ENCODE data around the gene PELI1.
"Not testable (repeated sequence)": the region's sequence is repeated elsewhere in the genome, so short reads cannot be mapped to it uniquely, and the experiment has no call there.

Gene PELI1

GRCh38 chr2:64081046-64081445 lies 63.2 kb downstream of the PELI1 start:
- Histone ChIP-seq H3K4me2 (no peak overlapping the region), H3K36me3 (no peaks in the 10 kb centered on the region), H3K4me1 (peaks cover 0 to 47% (median 8%) of the 10 kb centered on the region in 10 experiments; a peak in 10 of 20 replicates), H3K9ac (no peak overlapping the region), H3K4me3 (no peak overlapping the region), H4K20me1 (peaks cover 0 to 2% (median 0%) of the 10 kb centered on the region in 11 experiments; a peak in 1 of 22 replicates), H3K27me3 (no peaks in the 10 kb centered on the region), H3K9me3 (replicated peaks in 1 of 11) (no peaks in the 10 kb centered on the region), H3K27ac (no peak overlapping the region)
- no peak for TF ChIP-seq Cebpa-rat (IDR thresholded peaks at IDR 0.05)

DNA sequence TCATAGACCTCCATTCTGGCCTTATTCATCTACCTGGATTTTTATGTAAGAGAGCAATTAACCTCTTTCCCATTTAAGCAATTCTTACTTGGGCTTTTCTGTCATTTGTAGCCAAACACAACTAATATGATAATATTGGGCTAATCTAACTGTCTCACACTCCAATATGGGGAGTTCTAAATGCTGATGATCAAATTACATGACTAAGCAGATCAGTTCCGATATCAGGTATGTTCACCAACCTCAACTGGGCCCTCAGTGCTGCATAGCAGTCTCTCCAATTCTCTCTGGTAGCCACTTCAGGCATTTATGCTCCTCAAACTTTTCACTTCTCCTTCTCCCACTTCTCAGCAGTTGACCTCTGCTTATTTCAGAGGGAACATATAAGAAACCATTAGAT lies 64.0 kb downstream of the PELI1 start:
- H3K4me2 ChIP-seq = no peak overlapping the region
- no peak overlapping the region for H3K27ac ChIP-seq
- H3K9ac ChIP-seq = no peak overlapping the region
- no peaks in the 10 kb centered on the region for H3K27me3 ChIP-seq
- no peaks in the 10 kb centered on the region for H4K20me1 ChIP-seq
- H3K36me3 ChIP-seq = no peaks in the 10 kb centered on the region
- no peak for TF ChIP-seq Cebpa-rat (IDR thresholded peaks at IDR 0.05)
- H3K9me3 ChIP-seq (replicated peaks in 1 of 11) = no peaks in the 10 kb centered on the region
- peaks cover 0 to 40% (median 8%) of the 10 kb centered on the region in 10 experiments; a peak in 10 of 20 replicates for H3K4me1 ChIP-seq
- H3K4me3 ChIP-seq = no peak overlapping the region

GRCh38 chr2:64079688-64080087 lies 64.5 kb downstream of the PELI1 start:
- H3K9ac ChIP-seq; H3K9me3 ChIP-seq (replicated peaks in 1 of 11); H3K27ac ChIP-seq; H3K4me3 ChIP-seq; H3K4me2 ChIP-seq; H4K20me1 ChIP-seq; H3K27me3 ChIP-seq; H3K36me3 ChIP-seq: not testable (repeated sequence)
- H3K4me1 ChIP-seq = peaks cover 0 to 37% (median 8%) of the 10 kb centered on the region in 10 experiments; a peak in 10 of 20 replicates

- not testable (repeated sequence) for H3K9ac ChIP-seq; H3K27me3 ChIP-seq; H3K27ac ChIP-seq; H3K4me3 ChIP-seq; H3K36me3 ChIP-seq; H3K4me2 ChIP-seq; H3K9me3 ChIP-seq (replicated peaks in 1 of 11); H4K20me1 ChIP-seq; H3K4me1 ChIP-seq
These were observed 67.4 kb downstream of the PELI1 start for GRCh38 chr2:64076828-64077227.

- H3K36me3 ChIP-seq; H3K9ac ChIP-seq; H3K27ac ChIP-seq; H3K4me1 ChIP-seq; H3K9me3 ChIP-seq (replicated peaks in 1 of 11); H3K27me3 ChIP-seq; H3K4me2 ChIP-seq; H4K20me1 ChIP-seq; H3K4me3 ChIP-seq: not testable (repeated sequence)
These were observed 69.6 kb downstream of the PELI1 start for GRCh38 chr2:64074616-64075015.

- H4K20me1 ChIP-seq = no peaks in the 10 kb centered on the region
- H3K27me3 ChIP-seq = no peaks in the 10 kb centered on the region
- no peaks in the 10 kb centered on the region for H3K9me3 ChIP-seq (replicated peaks in 1 of 11)
- H3K4me2 ChIP-seq = no peak overlapping the region
- no peak for TF ChIP-seq Cebpa-rat (IDR thresholded peaks at IDR 0.05)
- no peak overlapping the region for H3K4me3 ChIP-seq
- no peaks in the 10 kb centered on the region for H3K36me3 ChIP-seq
- H3K27ac ChIP-seq = no peak overlapping the region
- peaks cover 0 to 6% (median 0%) of the 10 kb centered on the region in 10 experiments; a peak in 2 of 20 replicates for H3K4me1 ChIP-seq
- no peak overlapping the region for H3K9ac ChIP-seq
These were observed 76.9 kb downstream of the PELI1 start for GRCh38 chr2:64067326-64067725.

- no peak for TF ChIP-seq Cebpa-rat (IDR thresholded peaks at IDR 0.05)
- H3K9me3 ChIP-seq (replicated peaks in 1 of 11) = no peaks in the 10 kb centered on the region
- no peak overlapping the region for H3K4me3 ChIP-seq
- H3K9ac ChIP-seq = no peak overlapping the region
- no peak overlapping the region for H3K27ac ChIP-seq
- no peak overlapping the region for H3K4me2 ChIP-seq
- peaks cover 0 to 6% (median 0%) of the 10 kb centered on the region in 10 experiments; a peak in 2 of 20 replicates for H3K4me1 ChIP-seq
- no peaks in the 10 kb centered on the region for H4K20me1 ChIP-seq
- H3K36me3 ChIP-seq = no peaks in the 10 kb centered on the region
- no peaks in the 10 kb centered on the region for H3K27me3 ChIP-seq
These were observed 78.7 kb downstream of the PELI1 start for GRCh38 chr2:64065516-64065915.

DNA sequence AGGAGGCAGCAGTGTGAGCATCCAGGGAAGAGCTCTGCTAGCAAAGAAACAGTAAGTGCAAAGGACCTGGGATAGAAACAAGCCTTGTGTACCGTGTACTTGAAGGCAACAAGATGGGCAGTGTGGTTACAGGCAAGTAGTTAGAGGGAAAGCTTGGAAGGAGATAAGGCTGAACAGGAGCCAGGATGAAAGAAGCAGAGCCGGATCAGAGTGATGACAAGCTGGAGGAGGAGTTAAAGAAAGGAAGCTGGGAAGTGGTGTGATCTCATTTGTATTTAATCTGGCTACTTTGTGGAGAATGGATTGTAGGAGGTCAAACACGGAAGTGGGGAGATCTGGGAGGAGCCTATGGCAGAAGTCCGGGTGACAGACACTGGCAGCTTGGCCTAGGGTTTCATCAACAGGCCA lies 80.3 kb downstream of the PELI1 start:
- Histone ChIP-seq H3K4me1 (peaks cover 0 to 6% (median 0%) of the 10 kb centered on the region in 10 experiments; a peak in 2 of 20 replicates), H4K20me1 (no peaks in the 10 kb centered on the region), H3K27ac (no peak overlapping the region), H3K36me3 (no peaks in the 10 kb centered on the region), H3K9ac (no peak overlapping the region), H3K27me3 (no peaks in the 10 kb centered on the region), H3K4me3 (no peak overlapping the region), H3K9me3 (replicated peaks in 1 of 11) (no peaks in the 10 kb centered on the region), H3K4me2 (no peak overlapping the region)
- no peak for TF ChIP-seq Cebpa-rat (IDR thresholded peaks at IDR 0.05)

- Histone ChIP-seq H3K4me1 (peaks cover 0 to 6% (median 0%) of the 10 kb centered on the region in 10 experiments; a peak in 2 of 20 replicates), H3K4me3 (no peak overlapping the region), H4K20me1 (no peaks in the 10 kb centered on the region), H3K9ac (no peak overlapping the region), H3K27me3 (no peaks in the 10 kb centered on the region), H3K27ac (no peak overlapping the region), H3K36me3 (no peaks in the 10 kb centered on the region), H3K4me2 (no peak overlapping the region), H3K9me3 (replicated peaks in 1 of 11) (no peaks in the 10 kb centered on the region)
- TF ChIP-seq Cebpa-rat (IDR thresholded peaks at IDR 0.05) = no peak
These were observed 80.8 kb downstream of the PELI1 start for GRCh38 chr2:64063454-64063853.

DNA sequence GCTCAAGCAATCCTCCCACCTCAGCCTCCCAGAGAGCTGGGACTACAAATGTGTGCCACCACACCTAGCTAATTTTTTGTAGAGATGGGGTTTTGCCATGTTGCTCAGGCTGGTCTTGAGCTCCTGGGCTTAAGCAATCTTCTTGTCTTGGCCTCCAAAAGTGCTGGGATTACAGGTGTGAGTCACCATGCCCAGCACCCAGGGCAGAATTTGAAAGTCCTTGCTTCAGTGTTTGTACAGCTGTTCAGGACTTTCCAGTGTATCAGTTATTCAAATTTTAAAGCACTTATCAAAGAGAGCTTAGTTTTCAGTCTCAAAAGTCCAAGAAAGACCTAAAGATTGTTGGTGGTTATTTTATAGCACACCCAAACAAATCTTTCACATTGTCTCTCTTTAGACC lies 81.4 kb downstream of the PELI1 start:
- no peak overlapping the region for H3K9ac ChIP-seq
- H3K27ac ChIP-seq = no peak overlapping the region
- H3K27me3 ChIP-seq = no peaks in the 10 kb centered on the region
- no peaks in the 10 kb centered on the region for H3K36me3 ChIP-seq
- no peak for TF ChIP-seq Cebpa-rat (IDR thresholded peaks at IDR 0.05)
- peaks cover 0 to 6% (median 0%) of the 10 kb centered on the region in 10 experiments; a peak in 2 of 20 replicates for H3K4me1 ChIP-seq
- H4K20me1 ChIP-seq = no peaks in the 10 kb centered on the region
- no peak overlapping the region for H3K4me3 ChIP-seq
- no peaks in the 10 kb centered on the region for H3K9me3 ChIP-seq (replicated peaks in 1 of 11)
- no peak overlapping the region for H3K4me2 ChIP-seq

DNA sequence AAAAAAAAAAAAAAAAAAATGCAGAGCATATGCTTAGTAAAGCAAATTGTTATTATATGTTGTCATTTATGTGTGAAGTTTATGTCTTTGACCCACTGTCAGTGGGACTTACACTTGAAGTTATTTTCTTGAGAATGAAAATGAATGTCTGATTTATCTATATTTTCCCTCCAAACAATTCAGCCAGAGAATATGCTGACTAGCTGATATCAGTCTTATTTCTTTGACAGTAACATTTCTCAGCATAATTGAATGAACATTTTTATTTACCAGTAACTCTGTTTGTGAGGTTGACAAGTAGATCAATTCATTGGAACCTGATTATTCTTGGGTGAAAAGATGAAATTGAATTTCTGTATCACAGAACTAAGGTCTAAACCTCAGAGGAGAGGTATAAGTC lies 85.0 kb downstream of the PELI1 start:
- H3K27ac ChIP-seq = no peak overlapping the region
- H3K4me1 ChIP-seq = no peaks in the 10 kb centered on the region
- no peak overlapping the region for H3K4me3 ChIP-seq
- TF ChIP-seq Cebpa-rat (IDR thresholded peaks at IDR 0.05) = no peak
- H3K27me3 ChIP-seq = no peaks in the 10 kb centered on the region
- no peaks in the 10 kb centered on the region for H3K36me3 ChIP-seq
- H3K4me2 ChIP-seq = no peak overlapping the region
- H3K9ac ChIP-seq = no peak overlapping the region
- H3K9me3 ChIP-seq (replicated peaks in 1 of 11) = no peaks in the 10 kb centered on the region
- no peaks in the 10 kb centered on the region for H4K20me1 ChIP-seq
